GM19452 (cell line): Measurements from ENCODE around the gene LRRC40.
A peak's percentile ranks its signal among the peaks of the same experiment; 100 is the strongest.
"Not testable (repeated sequence)": the region's sequence is repeated elsewhere in the genome, so short reads cannot be mapped to it uniquely, and the experiment has no call there.

Experiments used
- ATAC-seq: cut with Tn5 transposase; IDR thresholded peaks from one replicate; pipeline ENCODE4 v1.9.1; 2021; ENCODE audit not compliant: unreplicated experiment

Gene LRRC40

GRCh38 chr1:70205434-70206118 lies at the start of gene LRRC40:
LRRC40 (minus strand) TSS chr1:70205579; CDS start chr1:70205540, 39 bp downstream.
- ATAC-seq: peak; percentile 85

GRCh38 chr1:70248729-70249128 lies 43.4 kb upstream of the LRRC40 start:
- ATAC-seq: no peak

DNA sequence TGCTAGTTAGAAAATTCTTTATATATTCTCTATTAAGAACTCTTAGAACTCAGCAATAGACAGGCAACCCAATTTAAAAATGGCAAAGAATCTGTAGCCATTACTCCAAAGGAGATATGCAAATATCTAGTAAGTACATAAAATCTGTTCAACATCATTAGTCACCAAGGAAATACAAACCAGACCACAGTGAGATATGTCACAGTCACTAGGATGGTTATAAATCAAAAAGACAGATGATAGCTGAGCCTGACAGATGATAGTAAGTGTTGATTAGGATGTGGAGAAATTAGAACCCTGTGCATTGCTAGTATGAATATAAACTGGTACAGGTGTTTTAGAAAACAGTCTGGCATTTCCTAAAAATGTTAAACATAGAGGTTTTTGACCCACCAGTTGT lies 42.4 kb upstream of the LRRC40 start:
- ATAC-seq: no peak

DNA sequence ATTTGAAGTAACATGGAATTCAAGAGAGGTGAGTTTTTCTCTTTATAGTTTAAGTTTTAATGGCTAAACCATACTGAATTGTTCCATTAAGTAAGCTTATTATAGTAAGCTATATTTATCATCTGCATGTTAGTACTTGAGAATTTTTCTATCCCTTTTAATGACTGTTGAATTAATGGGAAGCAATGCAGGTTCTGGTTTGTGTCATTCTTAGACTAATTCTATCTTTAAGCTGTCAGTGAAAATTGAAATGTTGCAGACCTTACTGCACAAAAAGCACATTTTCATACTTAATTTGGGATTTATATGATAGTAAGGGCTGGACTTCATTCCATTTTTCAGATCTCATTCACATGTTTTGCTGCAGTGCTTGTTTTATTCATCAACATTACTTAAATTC lies 41.7 kb upstream of the LRRC40 start:
- no peak for ATAC-seq

- no peak for ATAC-seq
Observed at GRCh38 chr1:70239940-70240339, 34.6 kb upstream of the LRRC40 start.

DNA sequence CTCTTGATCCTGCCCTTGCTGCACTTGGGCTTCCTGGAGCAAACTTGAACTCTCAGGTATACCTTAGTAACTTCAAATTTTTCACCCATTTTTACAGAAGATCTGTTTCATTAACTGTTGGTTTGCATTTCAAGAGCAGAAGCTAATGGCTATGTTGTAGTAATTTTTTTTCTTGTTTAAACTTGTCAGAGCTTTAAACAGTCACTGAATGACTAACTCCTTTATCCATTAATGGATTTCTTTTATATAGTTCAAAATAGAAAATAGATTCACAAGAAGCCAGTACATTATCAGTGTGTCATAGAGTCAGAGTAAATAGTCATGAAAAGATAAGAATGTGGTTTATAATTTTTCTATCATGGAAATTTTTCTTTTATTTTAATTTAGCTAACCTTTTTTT lies 29.4 kb upstream of the LRRC40 start:
- no peak for ATAC-seq

- ATAC-seq: no peak
Observed at GRCh38 chr1:70231475-70231874, 26.1 kb upstream of the LRRC40 start.

GRCh38 chr1:70228670-70229069 lies 23.3 kb upstream of the LRRC40 start:
- no peak for ATAC-seq

GRCh38 chr1:70227439-70227838 lies 22.1 kb upstream of the LRRC40 start:
- no peak for ATAC-seq

GRCh38 chr1:70224954-70225353 lies 19.6 kb upstream of the LRRC40 start:
- ATAC-seq: no peak

- ATAC-seq: no peak
Observed at GRCh38 chr1:70222716-70223235, 17.4 kb upstream of the LRRC40 start.

DNA sequence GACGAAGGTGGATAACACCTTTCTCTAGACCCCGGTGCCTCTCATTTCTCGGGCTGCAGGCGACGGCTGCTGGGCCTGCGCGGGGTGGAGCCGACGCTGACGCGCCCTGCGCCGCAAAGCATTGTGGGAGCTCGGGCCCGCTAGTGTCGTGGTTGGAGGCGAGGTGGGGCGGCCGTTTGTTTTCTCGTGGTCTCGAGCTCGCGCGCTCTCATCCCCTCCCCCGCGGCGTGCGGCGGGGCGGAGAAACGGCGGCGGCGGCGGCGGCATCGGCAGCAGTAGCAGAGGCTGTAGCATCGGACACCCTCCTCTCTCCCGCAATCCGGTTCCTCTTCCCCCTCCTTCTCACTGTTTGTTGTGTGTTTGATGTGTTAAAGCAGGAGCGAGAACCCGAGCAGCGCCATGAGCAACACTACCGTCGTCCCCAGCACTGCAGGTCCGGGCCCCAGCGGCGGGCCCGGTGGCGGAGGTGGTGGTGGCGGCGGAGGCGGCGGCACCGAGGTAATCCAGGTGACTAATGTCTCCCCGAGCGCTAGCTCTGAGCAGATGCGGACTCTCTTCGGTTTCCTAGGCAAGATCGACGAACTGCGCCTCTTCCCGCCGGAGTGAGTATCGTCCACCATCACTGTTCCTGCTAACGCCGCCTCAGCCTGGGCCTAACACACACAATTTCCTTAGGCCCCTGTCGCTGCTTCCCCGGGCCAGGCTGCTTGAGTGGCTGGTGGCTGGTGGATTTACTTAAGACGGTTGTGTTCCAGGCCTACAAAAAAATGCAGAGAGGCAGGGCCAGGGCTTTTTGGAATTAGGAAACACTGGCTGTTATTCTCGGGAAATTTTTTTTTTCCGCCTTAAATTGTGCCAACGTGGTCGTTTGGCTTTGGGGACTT lies 16.1 kb upstream of the LRRC40 start, which contains the start of gene SRSF11:
TSS of gene SRSF11 (plus strand) at position 143 of the 884 bp plus-strand sequence. CDS start at position 400, 257 bp downstream.
- ATAC-seq: peak; percentile 93

GRCh38 chr1:70220517-70221237 lies 15.3 kb upstream of the LRRC40 start:
- ATAC-seq: peak; percentile 9

GRCh38 chr1:70220015-70220414 lies 14.6 kb upstream of the LRRC40 start:
- ATAC-seq: no peak

- no peak for ATAC-seq
Observed at GRCh38 chr1:70211541-70211940, 6.2 kb upstream of the LRRC40 start.

DNA sequence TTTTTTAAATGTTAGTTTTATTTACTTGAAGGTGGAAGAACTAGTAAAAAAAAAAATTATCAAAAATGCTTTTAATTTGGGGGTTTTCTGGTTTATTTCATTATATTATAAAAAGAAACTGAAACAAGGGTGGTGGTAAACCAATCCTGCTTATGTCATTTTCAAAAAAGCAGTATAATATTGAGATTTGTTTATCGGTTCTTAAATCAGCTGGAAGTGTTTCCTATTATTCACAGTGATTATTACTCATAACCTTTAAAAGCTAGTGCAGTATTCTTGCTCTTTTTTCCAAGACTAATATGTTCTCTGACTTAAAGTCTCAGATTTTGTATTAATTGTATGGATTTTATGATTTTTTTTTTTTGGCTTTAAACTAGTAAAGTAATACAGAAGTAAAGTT lies 5.4 kb upstream of the LRRC40 start:
- no peak for ATAC-seq

GRCh38 chr1:70208292-70208691 lies 2.9 kb upstream of the LRRC40 start:
- ATAC-seq: no peak

- no peak for ATAC-seq
Observed at GRCh38 chr1:70207492-70207891, 2.1 kb upstream of the LRRC40 start.

DNA sequence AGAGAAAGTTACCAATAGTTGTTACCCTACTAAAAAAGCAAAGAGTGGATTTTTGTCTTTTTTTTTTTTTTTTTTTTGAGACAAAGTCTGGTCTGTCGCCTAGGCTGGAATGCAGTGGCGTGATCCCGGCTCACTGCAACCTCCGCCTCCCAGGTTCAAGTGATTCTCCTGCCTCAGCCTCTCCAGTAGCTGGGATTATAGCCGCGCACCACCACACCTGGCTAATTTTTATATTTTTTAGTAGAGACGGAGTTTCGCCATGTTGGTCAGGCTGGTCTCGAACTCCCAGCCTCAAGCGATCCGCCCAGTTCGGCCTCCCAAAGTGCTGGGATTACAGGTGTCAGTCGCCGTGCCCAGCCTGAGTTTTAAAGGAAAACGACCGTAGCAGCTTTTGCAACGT lies 1.5 kb upstream of the LRRC40 start:
- ATAC-seq: not testable (repeated sequence)

GRCh38 chr1:70205071-70205433 lies 327 bp downstream of the LRRC40 start:
- ATAC-seq: peak; percentile 41

DNA sequence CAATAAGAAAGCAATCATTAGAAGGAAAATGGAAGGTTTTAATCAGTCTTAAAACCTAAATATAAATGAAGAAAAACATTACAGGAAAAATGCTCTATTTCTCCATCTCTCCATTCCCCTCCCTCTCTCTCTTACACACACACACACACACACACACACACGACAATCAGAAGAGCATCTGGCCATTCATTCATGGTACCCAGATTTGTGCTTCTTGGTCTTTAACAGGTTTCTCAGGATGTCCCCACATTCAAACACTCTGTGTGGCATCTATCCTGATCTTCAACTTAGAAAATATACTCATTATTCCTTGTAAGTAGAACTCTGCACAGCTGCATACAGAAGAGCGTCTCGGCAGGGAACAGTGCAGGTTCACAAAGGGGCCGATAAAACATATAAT lies 779 bp downstream of the LRRC40 start:
- no peak for ATAC-seq
